Esophagus muscularis mucosa (tissue), 4 donors: ENCODE data around the gene CDH4. TPM values are rescaled to one million over a fixed set of nuclear protein-coding genes. Genes with fewer than 3 reads are reported as not detected.

Source experiments
- DNase-seq: peaks from one replicate; pipeline ENCODE4 v3.0.0-alpha.2; 2017; ENCODE audit errors: extremely low spot score
- H3K27ac ChIP-seq, 4 donors: fragments of 200-600 bp; sonication (generic); replicated peaks in 1 of 4; 1 replicate in 3 of 4; 2 replicates in 1 of 4; pipeline ENCODE4 v1.5.1; 2016 to 2019; ENCODE audit warnings: mild to moderate bottlenecking in 1 of 4
- H3K27me3 ChIP-seq, 4 donors: fragments of 200-600 bp; sonication (generic); one replicate each; pipeline versions ENCODE4 v1.5.1 to v1.6.0; 2016 to 2019
- H3K36me3 ChIP-seq, 4 donors: fragments of 200-600 bp; sonication (generic); one replicate each; pipeline ENCODE4 v1.5.1; 2016 to 2019
- H3K4me1 ChIP-seq, 4 donors: fragments of 200-600 bp; sonication (generic); one replicate each; pipeline ENCODE4 v1.5.1; 2016 to 2019
- H3K4me3 ChIP-seq, 4 donors: fragments of 200-600 bp; sonication (generic); 1 replicate in 2 of 4; 2 replicates in 2 of 4; pipeline ENCODE4 v1.5.1; 2016 to 2019; ENCODE audit warnings: mild to moderate bottlenecking in 4 of 4, moderate library complexity in 1 of 4
- H3K9me3 ChIP-seq, 4 donors: fragments of 200-600 bp; sonication (generic); 1 replicate in 3 of 4; 2 replicates in 1 of 4; pipeline ENCODE4 v1.5.1; 2016 to 2019
- EP300 ChIP-seq: sonication (generic); formaldehyde crosslinking; IDR thresholded peaks from one replicate; pipeline ENCODE4 v1.6.1; 2017; ENCODE audit warnings: antibody characterized with exemption
- POLR2A ChIP-seq: fragments of 450-650 bp; IDR thresholded peaks from one replicate; pipeline ENCODE4 v1.6.1; 2017; ENCODE audit warnings: antibody characterized with exemption, moderate library complexity, mild to moderate bottlenecking, low read depth
- POLR2AphosphoS5 ChIP-seq, 2 donors: sonication (generic); formaldehyde crosslinking; IDR thresholded peaks; one replicate each; pipeline ENCODE4 v1.6.1; 2017; ENCODE audit warnings: antibody characterized with exemption in 2 of 2
- WGBS: methylation state at CpG from one replicate; pipeline ENCODE4 v1.1.5; 2018; 5-methylcytosine and 5-hydroxymethylcytosine counted together
- intact Hi-C: fragments of 100-400 bp; cut with DNase I; formaldehyde crosslinking; loops from one replicate; pipeline ENCODE4 v1.15.1; 2023
- total RNA-seq, 4 donors: library from RNA; depleted of rRNA; stranded (reverse); fragments of >200 nt; gene quantifications; one replicate each; pipeline versions ENCODE4 v1.1.0 to v1.2.1, GENCODE V29; 2016
- TF ChIP-seq, protein P1 (sequence below), 3 experiments: fragments of 200-600 bp in 2 of 3; fragments of 450-650 bp in 1 of 3; sonication (generic) in 2 of 3; IDR thresholded peaks; one replicate each; pipeline ENCODE4 v1.5.1; 2017 to 2019; ENCODE audit warnings: antibody characterized with exemption in 3 of 3, mild to moderate bottlenecking in 2 of 3, moderate library complexity in 1 of 3

The CDH4 gene
- total RNA-seq, 4 donors from 2014 or later = 0.42 to 1.3 (median 0.48) TPM

DNA sequence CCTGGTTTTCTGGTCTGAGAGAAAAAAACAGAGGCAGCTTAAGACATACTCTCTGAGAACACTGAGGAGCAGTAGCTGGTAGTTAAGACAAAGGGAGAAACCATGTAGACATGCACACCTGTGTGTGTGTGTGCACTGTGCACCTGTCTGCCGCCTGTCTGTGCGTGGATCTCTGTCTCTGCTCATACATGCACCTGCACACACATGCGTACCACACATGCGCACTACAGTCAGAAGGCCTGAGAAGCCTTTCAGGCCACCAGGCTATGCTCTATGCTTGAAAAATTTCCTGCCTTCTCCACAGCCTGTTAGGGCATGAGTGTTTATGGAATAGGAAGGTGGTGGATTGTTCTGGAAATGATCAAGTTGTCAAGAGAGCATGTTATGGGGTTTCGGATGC is 103.5 kb downstream of the CDH4 start:
- H3K36me3 ChIP-seq = no peaks in the 10 kb centered on the region

GRCh38 chr20:61356196-61356595 is 104.1 kb downstream of the CDH4 start:
- intact Hi-C loops = no loop called here
- WGBS = 65% methylated on average over 7 of the region's 7 CpGs
- Histone ChIP-seq H3K9me3 (no peaks in the 10 kb centered on the region), H3K4me1 (no peaks in the 10 kb centered on the region), H3K27me3 (peaks cover 0 to 67% (median 0%) of the 10 kb centered on the region in 4 donors), H3K27ac (no peak overlapping the region), H3K36me3 (no peaks in the 10 kb centered on the region), H3K4me3 (no peak overlapping the region)
- TF ChIP-seq POLR2A (no peak), EP300 (no peak), POLR2AphosphoS5 (IDR thresholded peaks at IDR 0.05) (no peak)
- TF ChIP-seq, protein P1, sequence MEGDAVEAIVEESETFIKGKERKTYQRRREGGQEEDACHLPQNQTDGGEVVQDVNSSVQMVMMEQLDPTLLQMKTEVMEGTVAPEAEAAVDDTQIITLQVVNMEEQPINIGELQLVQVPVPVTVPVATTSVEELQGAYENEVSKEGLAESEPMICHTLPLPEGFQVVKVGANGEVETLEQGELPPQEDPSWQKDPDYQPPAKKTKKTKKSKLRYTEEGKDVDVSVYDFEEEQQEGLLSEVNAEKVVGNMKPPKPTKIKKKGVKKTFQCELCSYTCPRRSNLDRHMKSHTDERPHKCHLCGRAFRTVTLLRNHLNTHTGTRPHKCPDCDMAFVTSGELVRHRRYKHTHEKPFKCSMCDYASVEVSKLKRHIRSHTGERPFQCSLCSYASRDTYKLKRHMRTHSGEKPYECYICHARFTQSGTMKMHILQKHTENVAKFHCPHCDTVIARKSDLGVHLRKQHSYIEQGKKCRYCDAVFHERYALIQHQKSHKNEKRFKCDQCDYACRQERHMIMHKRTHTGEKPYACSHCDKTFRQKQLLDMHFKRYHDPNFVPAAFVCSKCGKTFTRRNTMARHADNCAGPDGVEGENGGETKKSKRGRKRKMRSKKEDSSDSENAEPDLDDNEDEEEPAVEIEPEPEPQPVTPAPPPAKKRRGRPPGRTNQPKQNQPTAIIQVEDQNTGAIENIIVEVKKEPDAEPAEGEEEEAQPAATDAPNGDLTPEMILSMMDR (IDR thresholded peaks at IDR 0.05) = no peak
- no peak for DNase-seq

More for the DNA sequence above, 103.5 kb downstream of the CDH4 start:
- Histone ChIP-seq H3K27me3 (peaks cover 0 to 73% (median 0%) of the 10 kb centered on the region in 4 donors), H3K4me1 (no peaks in the 10 kb centered on the region), H3K4me3 (no peak overlapping the region), H3K27ac (no peak overlapping the region), H3K9me3 (no peaks in the 10 kb centered on the region)
- DNase-seq = no peak
- intact Hi-C loops = no loop called here
- WGBS = 83% methylated on average over 5 of the region's 5 CpGs
- TF ChIP-seq POLR2AphosphoS5 (IDR thresholded peaks at IDR 0.05) (no peak), EP300 (no peak), POLR2A (no peak)
- TF ChIP-seq, protein P1 (IDR thresholded peaks at IDR 0.05) = no peak

- H3K9me3 ChIP-seq = no peaks in the 10 kb centered on the region
- no peaks in the 10 kb centered on the region for H3K4me1 ChIP-seq
- no peaks in the 10 kb centered on the region for H3K36me3 ChIP-seq
- no peak overlapping the region for H3K4me3 ChIP-seq
- no peak for DNase-seq
- no peak overlapping the region for H3K27ac ChIP-seq
- 87% methylated on average over 11 of the region's 11 CpGs for WGBS
- intact Hi-C loops = no loop called here
- peaks cover 0 to 61% (median 0%) of the 10 kb centered on the region in 4 donors for H3K27me3 ChIP-seq
- TF ChIP-seq EP300 (no peak), POLR2A (no peak), POLR2AphosphoS5 (IDR thresholded peaks at IDR 0.05) (no peak)
- TF ChIP-seq, protein P1 (IDR thresholded peaks at IDR 0.05) = no peak
Observed at GRCh38 chr20:61357119-61357518, 105.1 kb downstream of the CDH4 start.

GRCh38 chr20:61359254-61359653 is 107.2 kb downstream of the CDH4 start:
- TF ChIP-seq, protein P1 (IDR thresholded peaks at IDR 0.05) = no peak
- TF ChIP-seq EP300 (no peak), POLR2A (no peak), POLR2AphosphoS5 (IDR thresholded peaks at IDR 0.05) (no peak)
- no peak overlapping the region for H3K27ac ChIP-seq
- intact Hi-C loops = no loop called here
- WGBS = 58% methylated on average over 16 of the region's 17 CpGs
- H3K4me1 ChIP-seq = no peaks in the 10 kb centered on the region
- no peaks in the 10 kb centered on the region for H3K9me3 ChIP-seq
- no peaks in the 10 kb centered on the region for H3K36me3 ChIP-seq
- H3K4me3 ChIP-seq = no peak overlapping the region
- peaks cover 0 to 39% (median 0%) of the 10 kb centered on the region in 4 donors for H3K27me3 ChIP-seq
- DNase-seq = no peak

GRCh38 chr20:61360296-61360695 is 108.2 kb downstream of the CDH4 start:
- Histone ChIP-seq H3K9me3 (no peaks in the 10 kb centered on the region), H3K4me1 (no peaks in the 10 kb centered on the region), H3K36me3 (no peaks in the 10 kb centered on the region), H3K4me3 (no peak overlapping the region), H3K27me3 (peaks cover 0 to 37% (median 0%) of the 10 kb centered on the region in 4 donors), H3K27ac (no peak overlapping the region)
- TF ChIP-seq POLR2A (no peak), EP300 (no peak), POLR2AphosphoS5 (IDR thresholded peaks at IDR 0.05) (no peak)
- TF ChIP-seq, protein P1 (IDR thresholded peaks at IDR 0.05) = no peak
- 78% methylated on average over 9 of the region's 9 CpGs for WGBS
- intact Hi-C loops = no loop called here
- no peak for DNase-seq
